CD4-positive, CD25-positive, alpha-beta regulatory T cell (primary cell): ENCODE data around the gene PBX2. TPM values are rescaled to one million over a fixed set of nuclear protein-coding genes. Genes with fewer than 3 reads are reported as not detected.

Source experiments
- ATAC-seq, 2 donors: fragments of 150-1000 bp; cut with Tn5 transposase; one replicate each; pipeline ENCODE4 v1.10.0; 2021; ENCODE audit warnings: low read depth in 2 of 2, moderate number of reproducible peaks in 2 of 2, moderate library complexity in 1 of 2
- DNase-seq, 3 donors: peaks; one replicate each; pipeline versions ENCODE4 v3.0.0 to v3.0.0-alpha.2; 2012 to 2022; ENCODE audit warnings: mixed read lengths in 1 of 3
- H3K27ac ChIP-seq: one replicate; pipeline ENCODE4 v1.7.0; 2013; ENCODE audit warnings: mild to moderate bottlenecking, low read length; ENCODE audit not compliant: insufficient read depth, poor library complexity, severe bottlenecking
- H3K27me3 ChIP-seq: one replicate; pipeline ENCODE4 v1.7.0; 2013; ENCODE audit warnings: low read length; ENCODE audit not compliant: control insufficient read depth, insufficient read depth
- H3K36me3 ChIP-seq: one replicate; pipeline ENCODE4 v1.7.0; 2013; ENCODE audit warnings: mild to moderate bottlenecking, low read length, moderate library complexity; ENCODE audit not compliant: control insufficient read depth, insufficient read depth
- H3K4me1 ChIP-seq: 2 replicates; pipeline ENCODE4 v1.7.0; 2013; ENCODE audit warnings: mild to moderate bottlenecking, low read length; ENCODE audit not compliant: insufficient read depth, control insufficient read depth, poor library complexity, severe bottlenecking
- H3K4me3 ChIP-seq: one replicate; pipeline ENCODE4 v1.7.0; 2013; ENCODE audit warnings: low read depth, mild to moderate bottlenecking, low read length, moderate library complexity
- H3K9me3 ChIP-seq, 2 experiments: 1 replicate in 1 of 2; 2 replicates in 1 of 2; pipeline ENCODE4 v1.7.0; 2013; ENCODE audit warnings: low read length in 2 of 2, mild to moderate bottlenecking in 1 of 2, moderate library complexity in 1 of 2; ENCODE audit not compliant: control insufficient read depth in 2 of 2
- H3K27ac Mint-ChIP-seq, 3 donors: one replicate each; pipeline ENCODE4 v1.8.0; 2020 to 2022; ENCODE audit warnings: mild to moderate bottlenecking in 3 of 3, mixed read lengths in 3 of 3, moderate library complexity in 2 of 3
- H3K27me3 Mint-ChIP-seq: one replicate; pipeline ENCODE4 v1.8.0; 2022; ENCODE audit warnings: mild to moderate bottlenecking, mixed read lengths
- H3K36me3 Mint-ChIP-seq: one replicate; pipeline ENCODE4 v1.8.0; 2020; ENCODE audit warnings: mixed read lengths
- H3K4me1 Mint-ChIP-seq, 4 donors: one replicate each; pipeline ENCODE4 v1.8.0; 2020 to 2022; ENCODE audit warnings: mixed read lengths in 4 of 4, mild to moderate bottlenecking in 1 of 4
- H3K4me3 Mint-ChIP-seq, 4 donors: one replicate each; pipeline ENCODE4 v1.8.0; 2020 to 2022; ENCODE audit warnings: mild to moderate bottlenecking in 4 of 4, mixed read lengths in 4 of 4, moderate library complexity in 3 of 4
- H3K9me3 Mint-ChIP-seq, 7 donors: one replicate each; pipeline ENCODE4 v1.8.0; 2020 to 2022; ENCODE audit warnings: mixed read lengths in 7 of 7, mild to moderate bottlenecking in 3 of 7, moderate library complexity in 2 of 7
- polyA plus RNA-seq, 4 donors: library from polyadenylated mRNA; unstranded; fragments of 300-500 nt; fragmentation: Illumina TruSeq; gene quantifications; one replicate each; pipeline ENCODE4 v1.2.3, GENCODE V29; 2021
- total RNA-seq: library from RNA; stranded (reverse); gene quantifications from one replicate; pipeline ENCODE4 v1.2.3, GENCODE V29; 2022

The PBX2 gene
- total and polyA plus RNA-seq, 5 donors from 2014 or later = 1.7 to 106 (median 2.1) TPM

- H3K27me3 ChIP-seq = no peaks in the 10 kb centered on the region
- no peaks in the 10 kb centered on the region for H3K4me1 ChIP-seq
- Mint-ChIP-seq H3K9me3 (peaks cover 0 to 2% (median 0%) of the 10 kb centered on the region in 7 donors), H3K4me1 (peaks cover 0 to 4% (median 0%) of the 10 kb centered on the region in 4 donors), H3K36me3 (no peaks in the 10 kb centered on the region), H3K27me3 (peaks cover 31% of the 10 kb centered on the region), H3K27ac (no peak overlapping the region), H3K4me3 (no peak overlapping the region)
- H3K9me3 ChIP-seq = no peaks in the 10 kb centered on the region
- DNase-seq = no peak
- H3K4me3 ChIP-seq = no peak overlapping the region
- ATAC-seq = no peak
- H3K27ac ChIP-seq = no peak overlapping the region
- H3K36me3 ChIP-seq = no peaks in the 10 kb centered on the region
Observed at GRCh38 chr6:32139590-32139989, 50.4 kb downstream of the PBX2 start.

GRCh38 chr6:32137454-32137853 is 52.5 kb downstream of the PBX2 start:
- H3K4me3 Mint-ChIP-seq = peak overlapping the region in 1 of 4 donors; percentile 43
- H3K9me3 Mint-ChIP-seq = peaks cover 0 to 2% (median 0%) of the 10 kb centered on the region in 7 donors
- H3K27ac ChIP-seq = no peak overlapping the region
- H3K27ac Mint-ChIP-seq = no peak overlapping the region
- no peaks in the 10 kb centered on the region for H3K9me3 ChIP-seq
- H3K4me1 ChIP-seq = no peaks in the 10 kb centered on the region
- ATAC-seq (no peak), DNase-seq (no peak)
- no peaks in the 10 kb centered on the region for H3K27me3 ChIP-seq
- peaks cover 31% of the 10 kb centered on the region for H3K27me3 Mint-ChIP-seq
- no peaks in the 10 kb centered on the region for H3K36me3 Mint-ChIP-seq
- no peaks in the 10 kb centered on the region for H3K36me3 ChIP-seq
- peaks cover 0 to 4% (median 0%) of the 10 kb centered on the region in 4 donors for H3K4me1 Mint-ChIP-seq
- no peak overlapping the region for H3K4me3 ChIP-seq

Other genes starting within 250 kb of the PBX2 start
- 0.64 TPM for gene CFB, start 244.1 kb downstream of the PBX2 start, total RNA-seq
- 1 to 10 TPM in 3 of 4 donors, under 1 TPM in 1; 0.68 to 1.9 (median 1.6) TPM for gene CFB, start 244.1 kb downstream of the PBX2 start, polyA plus RNA-seq
- 51.4 TPM for gene NELFE, start 231.2 kb downstream of the PBX2 start, total RNA-seq
- gene NELFE, start 231.2 kb downstream of the PBX2 start, polyA plus RNA-seq = 10 to 100 TPM; 52.9 to 62.3 (median 60.5) TPM
- gene SKIC2, start 231.0 kb downstream of the PBX2 start, total RNA-seq = 101 TPM
- gene SKIC2, start 231.0 kb downstream of the PBX2 start, polyA plus RNA-seq = 10 to 100 TPM; 16.2 to 20.9 (median 17.5) TPM
- gene DXO, start 218.1 kb downstream of the PBX2 start, total RNA-seq = 47.7 TPM
- gene DXO, start 218.1 kb downstream of the PBX2 start, polyA plus RNA-seq = 10 to 100 TPM in 2 of 4 donors, 1 to 10 TPM in 2; 8.4 to 10.5 (median 9.6) TPM
- gene C4A, start 208.1 kb downstream of the PBX2 start, total RNA-seq = 4.0 TPM
- under 1 TPM in 2 of 4 donors, not detected in 2; 0.28 to 0.30 TPM for gene C4A, start 208.1 kb downstream of the PBX2 start, polyA plus RNA-seq
- 3.6 TPM for gene C4B, start 175.4 kb downstream of the PBX2 start, total RNA-seq
- gene C4B, start 175.4 kb downstream of the PBX2 start, polyA plus RNA-seq = under 1 TPM in 1 of 4 donors, not detected in 3; 0.52 TPM
- gene CYP21A2, start 151.8 kb downstream of the PBX2 start, total RNA-seq = not detected
- gene CYP21A2, start 151.8 kb downstream of the PBX2 start, polyA plus RNA-seq = not detected
- 11.2 TPM for gene TNXB, start 80.9 kb downstream of the PBX2 start, total RNA-seq
- gene TNXB, start 80.9 kb downstream of the PBX2 start, polyA plus RNA-seq = under 1 TPM in 2 of 4 donors, not detected in 2; 0.15 to 0.46 TPM
- gene ATF6B, start 62.0 kb downstream of the PBX2 start, total RNA-seq = 117 TPM
- 10 to 100 TPM; 20.0 to 27.7 (median 24.2) TPM for gene ATF6B, start 62.0 kb downstream of the PBX2 start, polyA plus RNA-seq
- 1.5 TPM for gene FKBPL, start 59.9 kb downstream of the PBX2 start, total RNA-seq
- 1 to 10 TPM; 1.2 to 1.5 (median 1.4) TPM for gene FKBPL, start 59.9 kb downstream of the PBX2 start, polyA plus RNA-seq
- gene PRRT1, start 38.3 kb downstream of the PBX2 start, total RNA-seq = 0.39 TPM
- under 1 TPM in 3 of 4 donors, not detected in 1; 0.13 to 0.55 (median 0.18) TPM for gene PRRT1, start 38.3 kb downstream of the PBX2 start, polyA plus RNA-seq
- 4.8 TPM for gene PPT2, start 36.1 kb downstream of the PBX2 start, total RNA-seq
- 1 to 10 TPM; 3.1 to 6.2 (median 5.4) TPM for gene PPT2, start 36.1 kb downstream of the PBX2 start, polyA plus RNA-seq
- gene EGFL8, start 25.6 kb downstream of the PBX2 start, total RNA-seq = 9.9 TPM
- under 1 TPM in 1 of 4 donors, not detected in 3; 0.60 TPM for gene EGFL8, start 25.6 kb downstream of the PBX2 start, polyA plus RNA-seq
- gene AGPAT1, start 14.1 kb downstream of the PBX2 start, total RNA-seq = 23.9 TPM
- 10 to 100 TPM; 11.8 to 15.2 (median 14.3) TPM for gene AGPAT1, start 14.1 kb downstream of the PBX2 start, polyA plus RNA-seq
- gene RNF5, start 11.8 kb downstream of the PBX2 start, total RNA-seq = 30.0 TPM
- 100 to 1,000 TPM; 117 to 135 (median 131) TPM for gene RNF5, start 11.8 kb downstream of the PBX2 start, polyA plus RNA-seq
- gene AGER, start 5.9 kb downstream of the PBX2 start, total RNA-seq = 27.8 TPM
- under 1 TPM in 2 of 4 donors, not detected in 2; 0.44 to 0.52 TPM for gene AGER, start 5.9 kb downstream of the PBX2 start, polyA plus RNA-seq
- 202 TPM for gene GPSM3, start 2.4 kb upstream of the PBX2 start, total RNA-seq
- 100 to 1,000 TPM in 2 of 4 donors, 10 to 100 TPM in 2; 82.4 to 109 (median 96.1) TPM for gene GPSM3, start 2.4 kb upstream of the PBX2 start, polyA plus RNA-seq
- gene NOTCH4, start 33.9 kb upstream of the PBX2 start, total RNA-seq = 0.86 TPM
- under 1 TPM in 3 of 4 donors, not detected in 1; 0.36 to 0.86 (median 0.40) TPM for gene NOTCH4, start 33.9 kb upstream of the PBX2 start, polyA plus RNA-seq
- gene TSBP1, start 181.7 kb upstream of the PBX2 start, total RNA-seq = not detected
- gene TSBP1, start 181.7 kb upstream of the PBX2 start, polyA plus RNA-seq = not detected
- not detected for gene BTNL2, start 217.0 kb upstream of the PBX2 start, total RNA-seq
- gene BTNL2, start 217.0 kb upstream of the PBX2 start, polyA plus RNA-seq = not detected
- gene HLA-DRA, start 249.7 kb upstream of the PBX2 start, total RNA-seq = 100 TPM
- 100 to 1,000 TPM; 118 to 296 (median 179) TPM for gene HLA-DRA, start 249.7 kb upstream of the PBX2 start, polyA plus RNA-seq